Spleen (tissue), 7 donors: Measurements from ENCODE around the gene POLL.

ENCODE experiments used
- CTCF ChIP-seq, 11 experiments: fragments of 200-600 bp in 7 of 11; fragments of 450-650 bp in 4 of 11; sonication (generic) in 4 of 11; IDR thresholded peaks in 8 of 11; conservative IDR thresholded peaks in 3 of 11; 1 replicate in 7 of 11; 2 replicates in 4 of 11; pipeline versions ENCODE4 v1.4.0 to v1.8.0; 2016 to 2021; ENCODE audit warnings: antibody characterized with exemption in 11 of 11, inconsistent platforms in 4 of 11, mild to moderate bottlenecking in 1 of 11
- POLR2AphosphoS5 ChIP-seq, 3 donors: sonication (generic); formaldehyde crosslinking; IDR thresholded peaks; one replicate each; pipeline ENCODE4 v1.5.1; 2017; ENCODE audit warnings: antibody characterized with exemption in 3 of 3
- donor health status: DM: no; HTN: no; CAD: no; lungs with moderate emphysema.
- donor health status: DM: no; HTN: no; CAD: no.
- donor health status: DM: no; HTN: no; CAD: no.

GRCh38 chr10:101536800-101537199 is 51.3 kb downstream of the POLL start:
- TF ChIP-seq POLR2AphosphoS5 (IDR thresholded peaks at IDR 0.05), result no peak
- TF ChIP-seq CTCF (IDR thresholded peaks at IDR 0.05 in 8 of 11, conservative IDR thresholded peaks at IDR 0.05 in 3 of 11), result peak in 8 of 11 experiments; percentile 12 to 60 (median 39)
